Panc1 (cell line): ENCODE results near the gene KIF26B. TPM values are rescaled to one million over a fixed set of nuclear protein-coding genes. Genes with fewer than 3 reads are reported as not detected.

Experiments used
- ATAC-seq: fragments of 200-7000 bp; cut with Tn5 transposase; 2 replicates; pipeline ENCODE4 v1.9.1; 2020; ENCODE audit warnings: mild to moderate bottlenecking, moderate library complexity
- BruUV-seq: library from RNA; stranded (reverse); fragments of 400-500 nt; replicated peaks from 2 replicates; lab custom pipeline; 2021; lab: Mats Ljungman, UMichigan
- CTCF ChIA-PET: fragments of 300-600 bp; sonication (Branson Sonifier 250); formaldehyde crosslinking; loops from one replicate; lab custom pipeline; 2022; ENCODE audit warnings: antibody characterized with exemption; lab: Charles Lee
- POLR2A ChIA-PET: fragments of 300-600 bp; sonication (Branson Sonifier 250); formaldehyde crosslinking; loops from one replicate; lab custom pipeline; 2022; ENCODE audit warnings: antibody characterized with exemption; lab: Charles Lee
- DNase-seq: peaks from one replicate; pipeline ENCODE4 v3.0.0-alpha.2; 2010; ENCODE audit warnings: low read depth, low spot score
- H3K27ac ChIP-seq: 2 replicates; pipeline ENCODE4 v1.5.1; 2011; ENCODE audit warnings: mild to moderate bottlenecking, low read length, inconsistent platforms
- H3K27me3 ChIP-seq: fragments of 200-500 bp; sonication (Bioruptor generic); 2 replicates; pipeline ENCODE4 v1.6.0; 2014; ENCODE audit warnings: low read length, inconsistent platforms; ENCODE audit not compliant: control insufficient read depth, insufficient read depth
- H3K36me3 ChIP-seq: fragments of 200-500 bp; sonication (Bioruptor generic); 2 replicates; pipeline ENCODE4 v1.5.1; 2014; ENCODE audit warnings: inconsistent platforms, mild to moderate bottlenecking, low read length, moderate library complexity; ENCODE audit not compliant: control insufficient read depth, insufficient read depth
- H3K4me1 ChIP-seq: 2 replicates; pipeline ENCODE4 v1.5.1; 2011; ENCODE audit warnings: inconsistent platforms, mild to moderate bottlenecking, low read length, moderate library complexity; ENCODE audit not compliant: control insufficient read depth, insufficient read depth
- H3K4me3 ChIP-seq, 2 experiments: 2 replicates each; pipeline ENCODE4 v1.5.1; 2011 to 2012; ENCODE audit warnings: low read depth in 2 of 2, low read length in 2 of 2, mild to moderate bottlenecking in 2 of 2, inconsistent platforms in 1 of 2, moderate library complexity in 1 of 2
- H3K9me3 ChIP-seq: fragments of 200-500 bp; sonication (Bioruptor generic); 2 replicates; pipeline ENCODE4 v1.5.1; 2014; ENCODE audit warnings: low read depth, mild to moderate bottlenecking, inconsistent platforms, low read length, moderate library complexity; ENCODE audit not compliant: control insufficient read depth, insufficient read depth
- POLR2AphosphoS5 ChIP-seq: IDR thresholded peaks from 2 replicates; pipeline ENCODE4 v1.6.1; 2012; ENCODE audit warnings: mild to moderate bottlenecking, low read depth, low read length, moderate library complexity
- SIN3A ChIP-seq: IDR thresholded peaks from 2 replicates; pipeline ENCODE4 v1.6.1; 2012; ENCODE audit warnings: low read depth, mild to moderate bottlenecking, low read length, moderate library complexity, borderline replicate concordance; ENCODE audit not compliant: insufficient read depth
- TCF7L2 ChIP-seq: IDR thresholded peaks from 2 replicates; pipeline ENCODE4 v1.6.1; 2011; ENCODE audit warnings: mild to moderate bottlenecking, low read depth, low read length, inconsistent platforms
- in situ Hi-C: cut with HindIII; loops from 2 replicates; pipeline ENCODE4 v1.10.0; 2016; ENCODE audit warnings: low sequenced_read_pairs, low pct_unique_long_range_greater_than_20kb
- intact Hi-C: fragments of 100-400 bp; cut with micrococcal nuclease; formaldehyde crosslinking; loops from one replicate; pipeline ENCODE4 v1.10.0; 2022; ENCODE audit not compliant: unreplicated experiment
- total RNA-seq: library from RNA; stranded (reverse); gene quantifications from one replicate; pipeline ENCODE4 v1.2.1, GENCODE V29; 2021; ENCODE audit not compliant: unreplicated experiment
- TF ChIP-seq, protein P1 (sequence below), 2 experiments: IDR thresholded peaks; 2 replicates each; pipeline ENCODE4 v1.6.1; 2011 to 2012; ENCODE audit warnings: low read depth in 2 of 2, control low read depth in 1 of 2, low read length in 1 of 2, mild to moderate bottlenecking in 1 of 2, moderate library complexity in 1 of 2; ENCODE audit not compliant: insufficient read depth in 1 of 2
- TF ChIP-seq, protein P2 (sequence below): fragments of 450-650 bp; IDR thresholded peaks from 2 replicates; pipeline ENCODE4 v1.5.1; 2017; ENCODE audit warnings: mild to moderate bottlenecking

The KIF26B gene
- total RNA-seq, 1 experiment from 2014 or later, result 0.33 TPM

DNA sequence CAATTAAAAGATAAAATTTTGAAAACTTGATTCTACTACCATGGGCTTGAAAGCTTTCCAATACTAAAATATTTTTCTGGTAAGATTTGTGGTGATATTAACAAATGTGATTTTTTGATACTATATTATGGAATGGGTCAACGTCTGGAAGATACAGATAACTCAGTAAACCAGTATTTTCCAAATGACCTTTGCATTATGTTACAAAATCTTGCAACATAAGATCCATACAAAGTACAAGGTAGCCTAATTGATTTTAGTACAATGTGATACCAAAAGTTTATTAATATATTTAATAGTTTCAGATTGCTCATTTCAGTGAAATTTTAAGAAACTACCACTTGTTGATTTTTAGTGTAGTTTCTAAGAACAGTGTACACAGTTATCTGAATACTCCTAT is 236.2 kb downstream of the KIF26B start:
- intact Hi-C loops (no loop called here), in situ Hi-C loops (no loop called here)
- ChIA-PET POLR2A (interaction anchor here (0.6 kb wide), 1 partner anchor 490 kb away, joined by 8 read pairs; no protein-coding TSS in a partner anchor), CTCF (no interaction called here)
- no peaks in the 10 kb centered on the region for H3K4me1 ChIP-seq
- TF ChIP-seq, protein P1, sequence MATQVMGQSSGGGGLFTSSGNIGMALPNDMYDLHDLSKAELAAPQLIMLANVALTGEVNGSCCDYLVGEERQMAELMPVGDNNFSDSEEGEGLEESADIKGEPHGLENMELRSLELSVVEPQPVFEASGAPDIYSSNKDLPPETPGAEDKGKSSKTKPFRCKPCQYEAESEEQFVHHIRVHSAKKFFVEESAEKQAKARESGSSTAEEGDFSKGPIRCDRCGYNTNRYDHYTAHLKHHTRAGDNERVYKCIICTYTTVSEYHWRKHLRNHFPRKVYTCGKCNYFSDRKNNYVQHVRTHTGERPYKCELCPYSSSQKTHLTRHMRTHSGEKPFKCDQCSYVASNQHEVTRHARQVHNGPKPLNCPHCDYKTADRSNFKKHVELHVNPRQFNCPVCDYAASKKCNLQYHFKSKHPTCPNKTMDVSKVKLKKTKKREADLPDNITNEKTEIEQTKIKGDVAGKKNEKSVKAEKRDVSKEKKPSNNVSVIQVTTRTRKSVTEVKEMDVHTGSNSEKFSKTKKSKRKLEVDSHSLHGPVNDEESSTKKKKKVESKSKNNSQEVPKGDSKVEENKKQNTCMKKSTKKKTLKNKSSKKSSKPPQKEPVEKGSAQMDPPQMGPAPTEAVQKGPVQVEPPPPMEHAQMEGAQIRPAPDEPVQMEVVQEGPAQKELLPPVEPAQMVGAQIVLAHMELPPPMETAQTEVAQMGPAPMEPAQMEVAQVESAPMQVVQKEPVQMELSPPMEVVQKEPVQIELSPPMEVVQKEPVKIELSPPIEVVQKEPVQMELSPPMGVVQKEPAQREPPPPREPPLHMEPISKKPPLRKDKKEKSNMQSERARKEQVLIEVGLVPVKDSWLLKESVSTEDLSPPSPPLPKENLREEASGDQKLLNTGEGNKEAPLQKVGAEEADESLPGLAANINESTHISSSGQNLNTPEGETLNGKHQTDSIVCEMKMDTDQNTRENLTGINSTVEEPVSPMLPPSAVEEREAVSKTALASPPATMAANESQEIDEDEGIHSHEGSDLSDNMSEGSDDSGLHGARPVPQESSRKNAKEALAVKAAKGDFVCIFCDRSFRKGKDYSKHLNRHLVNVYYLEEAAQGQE (IDR thresholded peaks at IDR 0.05; ENCODE audit: insufficient read depth in 1 of 2, low read depth in 2 of 2, low read length in 1 of 2), result no peak
- TF ChIP-seq, protein P2, sequence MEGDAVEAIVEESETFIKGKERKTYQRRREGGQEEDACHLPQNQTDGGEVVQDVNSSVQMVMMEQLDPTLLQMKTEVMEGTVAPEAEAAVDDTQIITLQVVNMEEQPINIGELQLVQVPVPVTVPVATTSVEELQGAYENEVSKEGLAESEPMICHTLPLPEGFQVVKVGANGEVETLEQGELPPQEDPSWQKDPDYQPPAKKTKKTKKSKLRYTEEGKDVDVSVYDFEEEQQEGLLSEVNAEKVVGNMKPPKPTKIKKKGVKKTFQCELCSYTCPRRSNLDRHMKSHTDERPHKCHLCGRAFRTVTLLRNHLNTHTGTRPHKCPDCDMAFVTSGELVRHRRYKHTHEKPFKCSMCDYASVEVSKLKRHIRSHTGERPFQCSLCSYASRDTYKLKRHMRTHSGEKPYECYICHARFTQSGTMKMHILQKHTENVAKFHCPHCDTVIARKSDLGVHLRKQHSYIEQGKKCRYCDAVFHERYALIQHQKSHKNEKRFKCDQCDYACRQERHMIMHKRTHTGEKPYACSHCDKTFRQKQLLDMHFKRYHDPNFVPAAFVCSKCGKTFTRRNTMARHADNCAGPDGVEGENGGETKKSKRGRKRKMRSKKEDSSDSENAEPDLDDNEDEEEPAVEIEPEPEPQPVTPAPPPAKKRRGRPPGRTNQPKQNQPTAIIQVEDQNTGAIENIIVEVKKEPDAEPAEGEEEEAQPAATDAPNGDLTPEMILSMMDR, result no peak
- TF ChIP-seq POLR2AphosphoS5, result no peak
- TF ChIP-seq TCF7L2, result no peak
- no peak for TF ChIP-seq SIN3A
- ATAC-seq (no peak), DNase-seq (no peak)
- no peak overlapping the region for H3K27ac ChIP-seq
- no peaks in the 10 kb centered on the region for H3K27me3 ChIP-seq
- BruUV-seq, result no TSS peak
- H3K36me3 ChIP-seq, result no peaks in the 10 kb centered on the region
- H3K4me3 ChIP-seq, result no peak overlapping the region
- no peaks in the 10 kb centered on the region for H3K9me3 ChIP-seq

DNA sequence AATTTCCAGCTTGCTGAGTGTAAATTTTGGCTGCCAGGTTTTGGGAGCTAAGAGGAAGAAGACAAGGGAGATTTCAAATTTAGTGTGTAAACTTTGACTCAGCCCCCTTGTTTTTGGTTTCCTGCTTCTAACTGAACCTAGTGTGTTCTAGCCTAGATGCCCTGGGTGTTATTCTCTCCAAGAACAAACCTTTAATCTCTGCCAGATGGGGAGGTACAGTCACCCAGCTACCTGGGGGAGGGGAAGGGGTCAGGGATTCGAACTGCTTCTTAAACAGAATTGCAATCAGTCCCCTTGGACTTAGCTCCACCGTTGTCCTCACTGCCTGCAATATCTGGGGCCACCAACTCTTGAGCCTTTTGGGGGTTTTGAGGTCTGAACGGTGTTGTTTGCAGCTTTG is 238.9 kb downstream of the KIF26B start:
- peaks cover 2% of the 10 kb centered on the region; the same call in 1 of the 2 replicates for H3K27me3 ChIP-seq
- ATAC-seq, result no peak
- H3K4me3 ChIP-seq, result no peak overlapping the region
- no TSS peak for BruUV-seq
- in situ Hi-C loops, result no loop called here
- POLR2A ChIA-PET, result no interaction called here
- H3K27ac ChIP-seq, result no peak overlapping the region
- no peak for TF ChIP-seq SIN3A
- TF ChIP-seq POLR2AphosphoS5, result no peak
- TF ChIP-seq, protein P1 (IDR thresholded peaks at IDR 0.05; ENCODE audit: insufficient read depth in 1 of 2, low read depth in 2 of 2, low read length in 1 of 2), result no peak
- TF ChIP-seq, protein P2, result no peak
- no peak for TF ChIP-seq TCF7L2
- H3K36me3 ChIP-seq, result no peaks in the 10 kb centered on the region
- no peaks in the 10 kb centered on the region for H3K4me1 ChIP-seq
- CTCF ChIA-PET, result no interaction called here
- intact Hi-C loops, result no loop called here
- DNase-seq, result no peak
- H3K9me3 ChIP-seq, result no peaks in the 10 kb centered on the region
